ENCODE results near the gene TBC1D7.

GRCh38 chr6:13303668-13304017 lies 24.7 kb downstream of the TBC1D7 start:
- TF ChIP-seq EZH2 (IDR thresholded peaks at IDR 0.05; ENCODE audit: low read depth) (no peak), CTCF (conservative IDR thresholded peaks at IDR 0.05) (no peak)

Data from PC-9 (cell line).